ENCODE data around the gene KRTAP10-5. TPM values are rescaled to one million over a fixed set of nuclear protein-coding genes. Genes with fewer than 3 reads are reported as not detected.

KRTAP10-5 gene
- total RNA-seq, 1 donor from 2014 or later = not detected

GRCh38 chr21:44569861-44570517 is 10.4 kb downstream of the KRTAP10-5 start:
- TF ChIP-seq CTCF (IDR thresholded peaks at IDR 0.05) = no peak
- peak; percentile 48 for DNase-seq

GRCh38 chr21:44568667-44569556 is 11.5 kb downstream of the KRTAP10-5 start:
- intact Hi-C loops (cut with DNase I) = no loop called here
- TF ChIP-seq CTCF (IDR thresholded peaks at IDR 0.05) = no peak
- Histone ChIP-seq H3K9me3 (no peaks in the 10 kb centered on the region), H3K36me3 (no peaks in the 10 kb centered on the region), H3K4me3 (no peak overlapping the region), H3K4me1 (no peaks in the 10 kb centered on the region), H3K27me3 (no peaks in the 10 kb centered on the region), H3K27ac (no peak overlapping the region)
- no peak for ATAC-seq
- peak; percentile 41 for DNase-seq

More at GRCh38 chr21:44569861-44570517, 10.4 kb downstream of the KRTAP10-5 start:
- Histone ChIP-seq H3K36me3 (no peaks in the 10 kb centered on the region), H3K9me3 (no peaks in the 10 kb centered on the region), H3K27me3 (no peaks in the 10 kb centered on the region), H3K27ac (no peak overlapping the region), H3K4me1 (no peaks in the 10 kb centered on the region), H3K4me3 (no peak overlapping the region)
- intact Hi-C loops (cut with DNase I) = no loop called here
- no peak for ATAC-seq

- ATAC-seq (peak; percentile 9), DNase-seq (peak; percentile 59)
- Histone ChIP-seq H3K36me3 (no peaks in the 10 kb centered on the region), H3K4me1 (no peaks in the 10 kb centered on the region), H3K4me3 (no peak overlapping the region), H3K27me3 (no peaks in the 10 kb centered on the region), H3K9me3 (no peaks in the 10 kb centered on the region), H3K27ac (no peak overlapping the region)
- intact Hi-C loops (cut with DNase I) = no loop called here
- TF ChIP-seq CTCF (IDR thresholded peaks at IDR 0.05) = no peak
Observed at GRCh38 chr21:44568261-44568660, 12.1 kb downstream of the KRTAP10-5 start.

- H3K27ac ChIP-seq = no peak overlapping the region
- H3K36me3 ChIP-seq = no peaks in the 10 kb centered on the region
- DNase-seq (peak; percentile 50), ATAC-seq (no peak)
- no peak for TF ChIP-seq CTCF (IDR thresholded peaks at IDR 0.05)
- no peaks in the 10 kb centered on the region for H3K4me1 ChIP-seq
- no peaks in the 10 kb centered on the region for H3K27me3 ChIP-seq
- no peaks in the 10 kb centered on the region for H3K9me3 ChIP-seq
- intact Hi-C loops (cut with DNase I) = no loop called here
- H3K4me3 ChIP-seq = no peak overlapping the region
Observed at GRCh38 chr21:44567481-44568171, 12.8 kb downstream of the KRTAP10-5 start.

- no peaks in the 10 kb centered on the region for H3K9me3 ChIP-seq
- H3K4me1 ChIP-seq = no peaks in the 10 kb centered on the region
- no peaks in the 10 kb centered on the region for H3K27me3 ChIP-seq
- DNase-seq (no peak), ATAC-seq (peak; percentile 32)
- intact Hi-C loops (cut with DNase I) = no loop called here
- no peak overlapping the region for H3K4me3 ChIP-seq
- H3K36me3 ChIP-seq = no peaks in the 10 kb centered on the region
- H3K27ac ChIP-seq = no peak overlapping the region
- TF ChIP-seq CTCF (IDR thresholded peaks at IDR 0.05) = no peak
Observed at GRCh38 chr21:44566403-44566802, 14.0 kb downstream of the KRTAP10-5 start.

All from upper lobe of right lung (tissue), 1 donor.